GM12875 (cell line): ENCODE results near the gene RNGTT.

ENCODE experiments used
- H3K4me3 ChIP-seq: one replicate; pipeline ENCODE4 v1.5.1; 2011; ENCODE audit warnings: low read depth, low read length, control low read depth
- TF ChIP-seq, protein P1 (sequence below): IDR thresholded peaks from 2 replicates; pipeline ENCODE4 v1.5.1; 2011; ENCODE audit warnings: low read depth, mild to moderate bottlenecking, control low read depth, inconsistent platforms, low read length, moderate library complexity, borderline replicate concordance; ENCODE audit not compliant: insufficient read depth

RNGTT gene

DNA sequence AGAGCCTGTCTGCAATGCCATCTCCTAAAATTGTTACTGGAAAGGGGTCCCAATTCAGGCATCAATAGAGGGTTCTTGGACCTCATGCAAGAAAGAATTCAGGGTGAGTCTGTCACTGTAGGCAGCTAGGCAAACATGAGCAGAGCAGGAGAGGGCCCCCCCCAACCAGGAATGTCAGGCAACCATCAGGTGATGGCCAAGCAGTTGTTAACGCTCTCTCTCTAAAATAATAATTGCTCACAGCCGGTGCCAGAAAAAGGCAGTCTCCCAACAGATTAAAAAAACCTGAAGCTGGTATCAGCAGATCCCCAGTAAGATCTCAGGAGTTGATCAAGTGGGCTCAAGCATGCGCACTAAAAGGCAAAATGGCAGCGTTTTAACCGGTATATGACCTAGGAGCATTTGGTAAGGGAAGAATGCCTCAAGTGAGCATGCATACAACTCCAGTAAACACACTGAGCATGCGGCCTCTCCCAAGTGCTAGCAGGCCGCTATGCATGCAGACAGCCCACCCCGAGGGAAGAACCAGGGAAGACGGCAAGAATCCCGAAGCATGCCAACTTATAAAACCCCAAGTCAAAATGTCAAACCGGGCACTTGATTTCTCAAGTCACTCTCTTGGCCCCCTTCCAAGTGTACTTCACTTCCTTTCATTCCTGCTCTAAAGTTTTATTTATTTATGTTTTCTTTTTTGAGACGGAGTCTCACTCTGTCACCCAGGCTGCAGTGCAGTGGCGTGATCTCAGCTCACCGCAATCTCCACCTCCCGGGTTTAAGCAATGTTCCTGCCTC is 44.0 kb upstream of the RNGTT start:
- TF ChIP-seq, protein P1, sequence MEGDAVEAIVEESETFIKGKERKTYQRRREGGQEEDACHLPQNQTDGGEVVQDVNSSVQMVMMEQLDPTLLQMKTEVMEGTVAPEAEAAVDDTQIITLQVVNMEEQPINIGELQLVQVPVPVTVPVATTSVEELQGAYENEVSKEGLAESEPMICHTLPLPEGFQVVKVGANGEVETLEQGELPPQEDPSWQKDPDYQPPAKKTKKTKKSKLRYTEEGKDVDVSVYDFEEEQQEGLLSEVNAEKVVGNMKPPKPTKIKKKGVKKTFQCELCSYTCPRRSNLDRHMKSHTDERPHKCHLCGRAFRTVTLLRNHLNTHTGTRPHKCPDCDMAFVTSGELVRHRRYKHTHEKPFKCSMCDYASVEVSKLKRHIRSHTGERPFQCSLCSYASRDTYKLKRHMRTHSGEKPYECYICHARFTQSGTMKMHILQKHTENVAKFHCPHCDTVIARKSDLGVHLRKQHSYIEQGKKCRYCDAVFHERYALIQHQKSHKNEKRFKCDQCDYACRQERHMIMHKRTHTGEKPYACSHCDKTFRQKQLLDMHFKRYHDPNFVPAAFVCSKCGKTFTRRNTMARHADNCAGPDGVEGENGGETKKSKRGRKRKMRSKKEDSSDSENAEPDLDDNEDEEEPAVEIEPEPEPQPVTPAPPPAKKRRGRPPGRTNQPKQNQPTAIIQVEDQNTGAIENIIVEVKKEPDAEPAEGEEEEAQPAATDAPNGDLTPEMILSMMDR = no peak
- no peak overlapping the region for H3K4me3 ChIP-seq

GRCh38 chr6:89002523-89002922 is 39.1 kb upstream of the RNGTT start:
- TF ChIP-seq, protein P1 = no peak
- no peak overlapping the region for H3K4me3 ChIP-seq

GRCh38 chr6:88997327-88997726 is 33.9 kb upstream of the RNGTT start:
- H3K4me3 ChIP-seq = no peak overlapping the region
- TF ChIP-seq, protein P1 = no peak

DNA sequence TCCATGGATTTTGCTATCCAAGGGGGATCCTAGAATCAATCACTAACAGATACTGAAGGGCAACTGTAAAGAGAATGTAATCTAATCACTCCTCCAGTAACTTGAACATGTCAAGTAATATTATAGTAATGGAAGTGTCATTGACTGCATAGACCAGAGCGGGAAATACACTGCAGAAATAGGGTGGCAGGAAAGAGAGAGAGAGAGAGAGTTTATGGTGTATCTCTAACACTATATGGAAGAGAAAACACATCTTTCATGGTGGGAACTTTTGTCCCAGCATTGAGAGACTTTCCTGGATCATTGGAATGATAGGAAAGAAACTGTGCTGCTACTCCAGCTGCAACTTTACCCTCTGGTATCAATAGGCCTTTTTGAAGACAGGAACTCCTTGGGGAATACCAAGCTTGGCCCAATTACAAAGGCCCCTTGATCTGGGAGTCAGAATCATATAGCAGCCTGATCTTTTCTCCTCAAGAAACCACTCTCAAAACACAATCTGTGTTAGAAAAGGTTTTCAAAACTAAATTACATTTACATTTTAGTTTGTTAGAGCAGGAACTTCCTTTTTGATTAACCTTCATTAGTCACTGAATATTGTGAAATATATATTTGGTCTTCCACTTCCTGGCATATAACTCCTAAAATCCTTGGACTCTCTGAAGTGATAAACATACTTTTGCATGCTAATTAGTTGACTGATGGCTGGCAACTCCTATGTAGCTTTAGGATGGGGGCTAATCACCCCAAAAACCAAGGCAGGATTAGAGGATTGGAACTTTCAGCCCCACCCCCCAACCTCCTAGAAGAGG is 29.5 kb upstream of the RNGTT start:
- TF ChIP-seq, protein P1 = no peak
- no peak overlapping the region for H3K4me3 ChIP-seq

DNA sequence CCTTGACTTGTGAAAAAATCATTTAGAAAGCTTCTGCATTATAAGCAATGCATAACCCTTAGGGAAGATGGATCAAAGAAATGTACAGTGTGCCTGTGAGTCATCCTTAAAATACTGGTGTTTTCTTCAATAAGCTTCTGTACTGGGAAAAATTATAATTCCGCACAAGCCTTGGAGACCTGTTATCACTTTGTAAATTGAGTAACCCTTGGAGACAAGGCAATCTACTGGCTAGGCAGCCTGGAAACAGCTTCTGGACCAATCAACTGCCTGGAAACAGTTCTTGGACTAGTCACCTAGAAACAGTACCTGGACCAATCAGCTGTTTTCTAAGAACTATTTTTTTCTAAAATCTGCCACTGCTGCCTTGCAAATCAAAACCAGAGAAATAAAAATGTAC is 25.8 kb upstream of the RNGTT start:
- H3K4me3 ChIP-seq = no peak overlapping the region
- TF ChIP-seq, protein P1 = no peak

DNA sequence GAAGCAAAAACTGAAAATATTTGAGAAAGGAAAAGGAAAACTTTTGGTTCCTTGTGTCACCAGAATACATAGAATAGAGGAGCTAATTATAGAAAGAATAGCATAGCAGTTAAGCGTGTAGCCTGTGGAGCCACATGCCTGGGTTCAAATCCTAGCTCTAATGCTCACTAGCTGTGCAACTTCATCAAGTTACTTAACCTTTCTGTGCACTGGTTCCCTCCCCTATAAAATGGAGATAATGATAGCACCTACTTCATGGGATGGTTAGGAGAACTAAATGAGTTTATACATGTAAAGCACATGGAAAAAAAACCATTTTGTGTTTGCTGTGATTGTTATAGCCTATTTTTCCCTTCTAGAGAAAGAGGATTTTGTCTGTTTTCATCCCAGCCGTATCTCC is 24.5 kb upstream of the RNGTT start:
- TF ChIP-seq, protein P1 = no peak
- H3K4me3 ChIP-seq = no peak overlapping the region
